Activated CD8-positive, alpha-beta T cell treated with anti-CD3 and anti-CD28 coated beads, Interleukin-2, amount 10 ng/mL, durations not matched to agents 7 days and 5 days (primary cell): ENCODE measurements around the gene CCDC185. TPM values are rescaled to one million over a fixed set of nuclear protein-coding genes. Genes with fewer than 3 reads are reported as not detected.

Source experiments
- ATAC-seq: fragments of 150-1000 bp; cut with Tn5 transposase; one replicate; pipeline ENCODE4 v1.10.0; 2021; ENCODE audit warnings: moderate library complexity
- CTCF ChIA-PET: fragments of 350-600 bp; sonication (Branson Sonifier 250); formaldehyde crosslinking; loops from one replicate; lab custom pipeline; 2021; ENCODE audit warnings: antibody characterized with exemption; lab: Charles Lee
- POLR2A ChIA-PET: fragments of 350-600 bp; sonication (Branson Sonifier 250); formaldehyde crosslinking; loops from one replicate; lab custom pipeline; 2021; ENCODE audit warnings: antibody characterized with exemption; lab: Charles Lee
- DNase-seq: peaks from one replicate; pipeline ENCODE4 v3.0.0-alpha.2; 2020
- H3K27ac Mint-ChIP-seq: one replicate; pipeline ENCODE4 v1.8.0; 2021; ENCODE audit warnings: mild to moderate bottlenecking, mixed read lengths
- H3K27me3 Mint-ChIP-seq: one replicate; pipeline ENCODE4 v1.8.0; 2021; ENCODE audit warnings: low read depth, mixed read lengths
- H3K36me3 Mint-ChIP-seq: one replicate; pipeline ENCODE4 v1.8.0; 2021; ENCODE audit warnings: low read depth, mixed read lengths
- H3K4me1 Mint-ChIP-seq: one replicate; pipeline ENCODE4 v1.8.0; 2021; ENCODE audit warnings: low read depth, mixed read lengths
- H3K4me3 Mint-ChIP-seq: one replicate; pipeline ENCODE4 v1.8.0; 2021; ENCODE audit warnings: mild to moderate bottlenecking, mixed read lengths
- H3K9me3 Mint-ChIP-seq: one replicate; pipeline ENCODE4 v1.8.0; 2022; ENCODE audit warnings: mixed read lengths; ENCODE audit not compliant: insufficient read depth
- total RNA-seq, 2 experiments: library from RNA; stranded (reverse); gene quantifications; one replicate each; pipeline ENCODE4 v1.2.3, GENCODE V29; 2021

CCDC185 gene
- total RNA-seq, 2 experiments from 2014 or later, result not detected

- ChIA-PET CTCF (no interaction called here), POLR2A (no interaction called here)
- Mint-ChIP-seq H3K4me1 (no peaks in the 10 kb centered on the region), H3K27ac (no peak overlapping the region), H3K4me3 (no peak overlapping the region), H3K27me3 (no peaks in the 10 kb centered on the region), H3K36me3 (no peaks in the 10 kb centered on the region), H3K9me3 (no peaks in the 10 kb centered on the region)
- no peak for ATAC-seq
- DNase-seq, result no peak
Observed at GRCh38 chr1:223401873-223402789, 8.9 kb downstream of the CCDC185 start.

- CTCF ChIA-PET, result no interaction called here
- ATAC-seq, result no peak
Observed at GRCh38 chr1:223402790-223403142, 9.6 kb downstream of the CCDC185 start.

GRCh38 chr1:223403184-223403815 lies 10.1 kb downstream of the CCDC185 start:
- H3K4me1 Mint-ChIP-seq, result no peaks in the 10 kb centered on the region
- no peak overlapping the region for H3K27ac Mint-ChIP-seq
- H3K4me3 Mint-ChIP-seq, result no peak overlapping the region
- H3K27me3 Mint-ChIP-seq, result no peaks in the 10 kb centered on the region
- H3K9me3 Mint-ChIP-seq, result no peaks in the 10 kb centered on the region
- H3K36me3 Mint-ChIP-seq, result no peaks in the 10 kb centered on the region
- DNase-seq (no peak), ATAC-seq (no peak)
- ChIA-PET CTCF (no interaction called here), POLR2A (no interaction called here)

More at GRCh38 chr1:223402790-223403142, 9.6 kb downstream of the CCDC185 start:
- no peak for DNase-seq
- Mint-ChIP-seq H3K36me3 (no peaks in the 10 kb centered on the region), H3K27ac (no peak overlapping the region), H3K9me3 (no peaks in the 10 kb centered on the region), H3K27me3 (no peaks in the 10 kb centered on the region), H3K4me3 (no peak overlapping the region), H3K4me1 (no peaks in the 10 kb centered on the region)
- POLR2A ChIA-PET, result no interaction called here

- no peak for ATAC-seq
- no peaks in the 10 kb centered on the region for H3K9me3 Mint-ChIP-seq
- POLR2A ChIA-PET, result no interaction called here
- CTCF ChIA-PET, result no interaction called here
- H3K4me3 Mint-ChIP-seq, result no peak overlapping the region
- no peaks in the 10 kb centered on the region for H3K27me3 Mint-ChIP-seq
- DNase-seq, result no peak
- no peak overlapping the region for H3K27ac Mint-ChIP-seq
- no peaks in the 10 kb centered on the region for H3K4me1 Mint-ChIP-seq
- H3K36me3 Mint-ChIP-seq, result no peaks in the 10 kb centered on the region
Observed at GRCh38 chr1:223405507-223405906, 12.3 kb downstream of the CCDC185 start.

GRCh38 chr1:223410036-223410435 lies 16.8 kb downstream of the CCDC185 start:
- Mint-ChIP-seq H3K27ac (no peak overlapping the region), H3K9me3 (no peaks in the 10 kb centered on the region), H3K36me3 (no peaks in the 10 kb centered on the region), H3K4me1 (no peaks in the 10 kb centered on the region), H3K27me3 (peaks cover 9% of the 10 kb centered on the region), H3K4me3 (no peak overlapping the region)
- no peak for ATAC-seq
- ChIA-PET POLR2A (no interaction called here), CTCF (no interaction called here)
- DNase-seq, result no peak

GRCh38 chr1:223411309-223411708 lies 18.1 kb downstream of the CCDC185 start:
- Mint-ChIP-seq H3K36me3 (no peaks in the 10 kb centered on the region), H3K4me3 (no peak overlapping the region), H3K9me3 (no peaks in the 10 kb centered on the region), H3K27me3 (peaks cover 9% of the 10 kb centered on the region), H3K27ac (no peak overlapping the region), H3K4me1 (no peaks in the 10 kb centered on the region)
- ATAC-seq, result no peak
- no peak for DNase-seq
- ChIA-PET POLR2A (interaction anchor here (0.6 kb wide), 1 partner anchor 134 kb away, joined by 4 read pairs; no protein-coding TSS in a partner anchor), CTCF (no interaction called here)

GRCh38 chr1:223411710-223412109 lies 18.5 kb downstream of the CCDC185 start:
- H3K4me1 Mint-ChIP-seq, result no peaks in the 10 kb centered on the region
- ATAC-seq (no peak), DNase-seq (no peak)
- H3K4me3 Mint-ChIP-seq, result no peak overlapping the region
- H3K27me3 Mint-ChIP-seq, result peaks cover 9% of the 10 kb centered on the region
- no peaks in the 10 kb centered on the region for H3K9me3 Mint-ChIP-seq
- no peaks in the 10 kb centered on the region for H3K36me3 Mint-ChIP-seq
- H3K27ac Mint-ChIP-seq, result no peak overlapping the region
- CTCF ChIA-PET, result no interaction called here
- POLR2A ChIA-PET, result no interaction called here

- H3K9me3 Mint-ChIP-seq, result no peaks in the 10 kb centered on the region
- DNase-seq (no peak), ATAC-seq (no peak)
- H3K4me1 Mint-ChIP-seq, result no peaks in the 10 kb centered on the region
- H3K36me3 Mint-ChIP-seq, result no peaks in the 10 kb centered on the region
- no peak overlapping the region for H3K4me3 Mint-ChIP-seq
- POLR2A ChIA-PET, result no interaction called here
- CTCF ChIA-PET, result no interaction called here
- peaks cover 9% of the 10 kb centered on the region for H3K27me3 Mint-ChIP-seq
- H3K27ac Mint-ChIP-seq, result no peak overlapping the region
Observed at GRCh38 chr1:223413216-223413615, 20.0 kb downstream of the CCDC185 start.

GRCh38 chr1:223417444-223417843 lies 24.2 kb downstream of the CCDC185 start:
- H3K4me1 Mint-ChIP-seq, result no peaks in the 10 kb centered on the region
- no peak overlapping the region for H3K27ac Mint-ChIP-seq
- no peaks in the 10 kb centered on the region for H3K9me3 Mint-ChIP-seq
- ATAC-seq (no peak), DNase-seq (no peak)
- H3K36me3 Mint-ChIP-seq, result no peaks in the 10 kb centered on the region
- CTCF ChIA-PET, result no interaction called here
- POLR2A ChIA-PET, result no interaction called here
- peaks cover 9% of the 10 kb centered on the region for H3K27me3 Mint-ChIP-seq
- H3K4me3 Mint-ChIP-seq, result no peak overlapping the region

- DNase-seq (no peak), ATAC-seq (no peak)
- ChIA-PET CTCF (no interaction called here), POLR2A (no interaction called here)
- no peak overlapping the region for H3K4me3 Mint-ChIP-seq
- H3K27ac Mint-ChIP-seq, result no peak overlapping the region
- H3K9me3 Mint-ChIP-seq, result no peaks in the 10 kb centered on the region
- H3K36me3 Mint-ChIP-seq, result no peaks in the 10 kb centered on the region
- H3K27me3 Mint-ChIP-seq, result peaks cover 6% of the 10 kb centered on the region
- H3K4me1 Mint-ChIP-seq, result no peaks in the 10 kb centered on the region
Observed at GRCh38 chr1:223417903-223418663, 24.9 kb downstream of the CCDC185 start.

- POLR2A ChIA-PET, result no interaction called here
Observed at GRCh38 chr1:223419115-223419514, 25.9 kb downstream of the CCDC185 start.

GRCh38 chr1:223419561-223419960 lies 26.3 kb downstream of the CCDC185 start:
- no peak for DNase-seq
- H3K9me3 Mint-ChIP-seq, result no peaks in the 10 kb centered on the region
- H3K27me3 Mint-ChIP-seq, result peaks cover 2% of the 10 kb centered on the region
- ChIA-PET CTCF (no interaction called here), POLR2A (no interaction called here)
- H3K36me3 Mint-ChIP-seq, result no peaks in the 10 kb centered on the region
- ATAC-seq, result no peak
- H3K27ac Mint-ChIP-seq, result no peak overlapping the region
- H3K4me3 Mint-ChIP-seq, result no peak overlapping the region
- H3K4me1 Mint-ChIP-seq, result no peaks in the 10 kb centered on the region

More at GRCh38 chr1:223419115-223419514, 25.9 kb downstream of the CCDC185 start:
- no peak overlapping the region for H3K4me3 Mint-ChIP-seq
- no peak overlapping the region for H3K27ac Mint-ChIP-seq
- peaks cover 3% of the 10 kb centered on the region for H3K27me3 Mint-ChIP-seq
- CTCF ChIA-PET, result no interaction called here
- no peaks in the 10 kb centered on the region for H3K36me3 Mint-ChIP-seq
- H3K4me1 Mint-ChIP-seq, result no peaks in the 10 kb centered on the region
- ATAC-seq (no peak), DNase-seq (no peak)
- no peaks in the 10 kb centered on the region for H3K9me3 Mint-ChIP-seq
